ENCODE data around the gene TMEM169. TPM values are rescaled to one million over a fixed set of nuclear protein-coding genes. Genes with fewer than 3 reads are reported as not detected.

TMEM169 gene
- total RNA-seq, 1 experiment from 2014 or later: 0.46 TPM

GRCh38 chr2:216059233-216059834 lies 22.4 kb upstream of the TMEM169 start:
- Histone ChIP-seq H3K79me2 (ENCODE audit: low read depth) (no peaks in the 10 kb centered on the region), H2AFZ (no peak overlapping the region), H3K9me3 (ENCODE audit: insufficient read depth, low read depth) (no peaks in the 10 kb centered on the region), H3K4me2 (no peak overlapping the region), H3K9me2 (ENCODE audit: insufficient read depth) (no peaks in the 10 kb centered on the region; the same call in 1 of the 2 replicates), H3K4me3 (no peak overlapping the region), H4K20me1 (ENCODE audit: insufficient read depth) (no peaks in the 10 kb centered on the region), H3K27me3 (ENCODE audit: insufficient read depth, low read depth) (no peaks in the 10 kb centered on the region), H3K36me3 (ENCODE audit: low read depth) (no peaks in the 10 kb centered on the region), H3K27ac (no peak overlapping the region), H3F3A (ENCODE audit: insufficient read depth, low read depth) (no peaks in the 10 kb centered on the region), H3K4me1 (replicated peaks; ENCODE audit: insufficient read depth) (no peaks in the 10 kb centered on the region)
- ChIA-PET CTCF (interaction anchor here (1.0 kb wide), 1 partner anchor 27 kb away, joined by 3 read pairs; no protein-coding TSS in a partner anchor), POLR2A (ENCODE audit: unreplicated experiment) (no interaction called here)
- intact Hi-C loops (cut with micrococcal nuclease; ENCODE audit: unreplicated experiment): no loop called here
- no peak for DNase-seq
- BruUV-seq (replicated peaks): no TSS peak
- no peak for TF ChIP-seq EZH2 (IDR thresholded peaks at IDR 0.05; ENCODE audit: low read depth)
- TF ChIP-seq, protein P1, sequence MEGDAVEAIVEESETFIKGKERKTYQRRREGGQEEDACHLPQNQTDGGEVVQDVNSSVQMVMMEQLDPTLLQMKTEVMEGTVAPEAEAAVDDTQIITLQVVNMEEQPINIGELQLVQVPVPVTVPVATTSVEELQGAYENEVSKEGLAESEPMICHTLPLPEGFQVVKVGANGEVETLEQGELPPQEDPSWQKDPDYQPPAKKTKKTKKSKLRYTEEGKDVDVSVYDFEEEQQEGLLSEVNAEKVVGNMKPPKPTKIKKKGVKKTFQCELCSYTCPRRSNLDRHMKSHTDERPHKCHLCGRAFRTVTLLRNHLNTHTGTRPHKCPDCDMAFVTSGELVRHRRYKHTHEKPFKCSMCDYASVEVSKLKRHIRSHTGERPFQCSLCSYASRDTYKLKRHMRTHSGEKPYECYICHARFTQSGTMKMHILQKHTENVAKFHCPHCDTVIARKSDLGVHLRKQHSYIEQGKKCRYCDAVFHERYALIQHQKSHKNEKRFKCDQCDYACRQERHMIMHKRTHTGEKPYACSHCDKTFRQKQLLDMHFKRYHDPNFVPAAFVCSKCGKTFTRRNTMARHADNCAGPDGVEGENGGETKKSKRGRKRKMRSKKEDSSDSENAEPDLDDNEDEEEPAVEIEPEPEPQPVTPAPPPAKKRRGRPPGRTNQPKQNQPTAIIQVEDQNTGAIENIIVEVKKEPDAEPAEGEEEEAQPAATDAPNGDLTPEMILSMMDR (conservative IDR thresholded peaks at IDR 0.05): peak; percentile 52

GRCh38 chr2:216064014-216064630 lies 17.6 kb upstream of the TMEM169 start:
- intact Hi-C loops (cut with micrococcal nuclease; ENCODE audit: unreplicated experiment): no loop called here
- Histone ChIP-seq H3K79me2 (ENCODE audit: low read depth) (no peaks in the 10 kb centered on the region), H3F3A (ENCODE audit: insufficient read depth, low read depth) (no peaks in the 10 kb centered on the region), H2AFZ (no peak overlapping the region), H3K4me3 (no peak overlapping the region), H3K36me3 (ENCODE audit: low read depth) (no peaks in the 10 kb centered on the region), H3K9me3 (ENCODE audit: insufficient read depth, low read depth) (0 out of 2 replicates have a peak, but pooled peaks cover 2% of the 10 kb centered on the region), H3K4me2 (no peak overlapping the region), H3K27me3 (ENCODE audit: insufficient read depth, low read depth) (no peaks in the 10 kb centered on the region), H3K9me2 (ENCODE audit: insufficient read depth) (no peaks in the 10 kb centered on the region; the same call in 1 of the 2 replicates), H3K4me1 (replicated peaks; ENCODE audit: insufficient read depth) (no peaks in the 10 kb centered on the region), H4K20me1 (ENCODE audit: insufficient read depth) (no peaks in the 10 kb centered on the region), H3K27ac (no peak overlapping the region)
- no peak for DNase-seq
- POLR2A ChIA-PET (ENCODE audit: unreplicated experiment): no interaction called here
- TF ChIP-seq, protein P1 (conservative IDR thresholded peaks at IDR 0.05): no peak
- TF ChIP-seq EZH2 (IDR thresholded peaks at IDR 0.05; ENCODE audit: low read depth): no peak
- CTCF ChIA-PET: interaction anchor here (0.6 kb wide), 1 partner anchor 115 kb away, joined by 5 read pairs; no protein-coding TSS in a partner anchor
- no TSS peak for BruUV-seq (replicated peaks)

GRCh38 chr2:216064665-216065064 lies 17.1 kb upstream of the TMEM169 start:
- Histone ChIP-seq H4K20me1 (ENCODE audit: insufficient read depth) (no peaks in the 10 kb centered on the region), H3K9me3 (ENCODE audit: insufficient read depth, low read depth) (0 out of 2 replicates have a peak, but pooled peaks cover 3% of the 10 kb centered on the region), H3K4me2 (no peak overlapping the region), H3F3A (ENCODE audit: insufficient read depth, low read depth) (no peaks in the 10 kb centered on the region), H3K4me1 (replicated peaks; ENCODE audit: insufficient read depth) (no peaks in the 10 kb centered on the region), H3K4me3 (no peak overlapping the region), H3K36me3 (ENCODE audit: low read depth) (no peaks in the 10 kb centered on the region), H3K27ac (no peak overlapping the region), H2AFZ (no peak overlapping the region), H3K79me2 (ENCODE audit: low read depth) (no peaks in the 10 kb centered on the region), H3K9me2 (ENCODE audit: insufficient read depth) (no peaks in the 10 kb centered on the region; the same call in 1 of the 2 replicates), H3K27me3 (ENCODE audit: insufficient read depth, low read depth) (no peaks in the 10 kb centered on the region)
- ChIA-PET CTCF (interaction anchor here (0.6 kb wide), 1 partner anchor 116 kb away, joined by 5 read pairs; no protein-coding TSS in a partner anchor), POLR2A (ENCODE audit: unreplicated experiment) (no interaction called here)
- TF ChIP-seq EZH2 (IDR thresholded peaks at IDR 0.05; ENCODE audit: low read depth): no peak
- TF ChIP-seq, protein P1 (conservative IDR thresholded peaks at IDR 0.05): no peak
- intact Hi-C loops (cut with micrococcal nuclease; ENCODE audit: unreplicated experiment): no loop called here
- no TSS peak for BruUV-seq (replicated peaks)
- DNase-seq: no peak

Data from PC-9 (cell line).